Muscle layer of duodenum (tissue), 2 donors: ENCODE results near the gene CREG1.

Experiments
- H3K27ac ChIP-seq: one replicate; pipeline ENCODE4 v1.7.0; 2013; ENCODE audit warnings: mild to moderate bottlenecking, low read length
- H3K27me3 ChIP-seq: one replicate; pipeline ENCODE4 v1.7.0; 2013; ENCODE audit warnings: low read depth, mild to moderate bottlenecking, control low read depth, low read length
- H3K36me3 ChIP-seq, 2 donors: one replicate each; pipeline ENCODE4 v1.7.0; 2013; ENCODE audit warnings: low read length in 2 of 2, control low read depth in 1 of 2, mild to moderate bottlenecking in 1 of 2; ENCODE audit not compliant: insufficient read depth in 2 of 2, control insufficient read depth in 1 of 2
- H3K4me1 ChIP-seq, 2 donors: one replicate each; pipeline ENCODE4 v1.7.0; 2013; ENCODE audit warnings: low read length in 2 of 2, mild to moderate bottlenecking in 2 of 2, control low read depth in 1 of 2, moderate library complexity in 1 of 2; ENCODE audit not compliant: insufficient read depth in 2 of 2, control insufficient read depth in 1 of 2
- H3K4me3 ChIP-seq, 2 donors: one replicate each; pipeline ENCODE4 v1.7.0; 2013; ENCODE audit warnings: low read length in 2 of 2, low read depth in 1 of 2, mild to moderate bottlenecking in 1 of 2
- H3K9me3 ChIP-seq, 2 donors: one replicate each; pipeline ENCODE4 v1.7.0; 2013; ENCODE audit warnings: low read length in 2 of 2, control low read depth in 1 of 2, mild to moderate bottlenecking in 1 of 2; ENCODE audit not compliant: control insufficient read depth in 1 of 2
- donor health status: healthy.

CREG1 gene

DNA sequence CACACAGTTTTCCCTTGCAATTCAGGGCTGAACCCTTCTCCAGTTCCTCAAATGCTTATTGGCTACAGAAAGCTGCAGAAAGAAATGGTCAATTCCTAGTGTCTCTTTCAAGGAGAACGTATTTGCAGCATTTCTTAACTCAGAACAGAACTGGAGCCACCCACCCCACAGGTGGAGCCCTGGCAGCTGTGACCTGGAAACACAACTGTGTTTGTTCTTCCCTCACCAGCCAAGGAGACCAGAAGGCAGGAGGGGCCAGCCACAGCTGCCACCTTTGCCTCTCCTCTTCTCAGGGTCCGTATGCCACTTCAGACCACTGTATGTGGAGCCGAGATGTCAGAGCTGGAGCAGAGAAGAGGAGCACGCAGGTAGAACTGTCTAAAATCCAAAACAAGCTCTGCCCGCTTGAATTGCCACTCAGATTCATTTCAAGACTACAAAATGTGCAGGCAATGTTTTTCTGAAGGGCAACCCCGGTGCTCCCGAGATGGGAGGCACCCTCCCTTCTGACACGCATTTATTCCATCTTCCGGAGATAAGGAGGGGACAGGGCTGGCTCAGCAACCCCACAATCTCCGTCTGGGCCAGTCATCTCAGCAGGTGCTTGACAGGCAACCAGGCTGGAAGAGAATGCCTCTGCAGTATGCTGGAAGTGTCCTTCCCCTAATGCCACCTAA lies 51.9 kb downstream of the CREG1 start:
- no peak overlapping the region for H3K4me3 ChIP-seq
- no peaks in the 10 kb centered on the region for H3K27me3 ChIP-seq
- no peaks in the 10 kb centered on the region for H3K9me3 ChIP-seq
- H3K36me3 ChIP-seq = no peaks in the 10 kb centered on the region
- H3K4me1 ChIP-seq = no peaks in the 10 kb centered on the region
- H3K27ac ChIP-seq = no peak overlapping the region

DNA sequence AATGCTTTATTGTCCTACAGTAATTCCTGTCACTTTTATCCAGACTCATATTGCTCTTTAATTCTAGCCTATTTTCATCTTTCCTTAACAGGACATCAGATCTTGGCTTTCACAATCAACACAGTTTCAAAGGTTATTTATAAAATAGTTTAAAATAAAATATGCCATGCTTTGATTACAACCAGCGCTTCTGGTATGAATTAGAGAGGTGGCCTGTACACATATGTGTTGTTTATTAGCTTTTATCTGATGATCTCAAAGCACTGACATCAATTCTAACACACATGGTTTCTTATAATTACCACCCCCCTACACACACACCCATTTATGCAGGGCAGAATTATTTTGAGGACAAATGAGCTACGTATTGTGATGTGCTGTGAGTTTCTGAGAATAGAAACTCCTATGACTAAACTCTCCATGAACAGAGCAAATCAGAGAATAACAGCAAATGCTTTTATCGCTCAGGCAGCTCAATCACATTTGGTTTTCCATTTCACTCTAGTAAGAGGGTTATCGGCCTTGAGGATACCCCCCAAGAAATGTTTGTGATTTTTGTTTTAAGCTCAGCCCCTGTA lies 53.2 kb downstream of the CREG1 start:
- Histone ChIP-seq H3K4me3 (no peak overlapping the region), H3K9me3 (no peaks in the 10 kb centered on the region), H3K27ac (no peak overlapping the region), H3K36me3 (no peaks in the 10 kb centered on the region), H3K4me1 (no peaks in the 10 kb centered on the region), H3K27me3 (no peaks in the 10 kb centered on the region)

DNA sequence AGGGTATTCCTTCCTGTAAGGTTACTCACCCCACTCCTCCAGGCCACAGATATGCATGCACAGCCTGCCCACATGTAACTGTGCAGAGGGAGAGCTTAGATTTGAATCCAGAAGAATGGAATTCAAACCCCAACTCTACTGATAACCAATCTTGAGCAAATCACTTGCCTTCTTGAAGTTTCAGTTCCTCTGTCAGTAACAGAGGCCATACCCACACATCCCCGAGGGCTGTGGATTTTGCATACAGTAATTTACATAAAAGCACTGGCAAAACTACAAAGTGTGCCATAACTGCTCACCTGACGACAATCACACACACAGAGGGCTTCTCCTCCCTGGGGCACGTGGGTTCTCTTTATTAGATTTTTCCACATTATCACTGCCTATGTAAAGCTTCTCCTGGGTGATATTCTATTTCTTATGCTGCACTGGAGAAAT lies 53.9 kb downstream of the CREG1 start:
- H3K9me3 ChIP-seq = no peaks in the 10 kb centered on the region
- no peaks in the 10 kb centered on the region for H3K36me3 ChIP-seq
- H3K4me3 ChIP-seq = no peak overlapping the region
- no peaks in the 10 kb centered on the region for H3K27me3 ChIP-seq
- H3K27ac ChIP-seq = no peak overlapping the region
- H3K4me1 ChIP-seq = no peaks in the 10 kb centered on the region

DNA sequence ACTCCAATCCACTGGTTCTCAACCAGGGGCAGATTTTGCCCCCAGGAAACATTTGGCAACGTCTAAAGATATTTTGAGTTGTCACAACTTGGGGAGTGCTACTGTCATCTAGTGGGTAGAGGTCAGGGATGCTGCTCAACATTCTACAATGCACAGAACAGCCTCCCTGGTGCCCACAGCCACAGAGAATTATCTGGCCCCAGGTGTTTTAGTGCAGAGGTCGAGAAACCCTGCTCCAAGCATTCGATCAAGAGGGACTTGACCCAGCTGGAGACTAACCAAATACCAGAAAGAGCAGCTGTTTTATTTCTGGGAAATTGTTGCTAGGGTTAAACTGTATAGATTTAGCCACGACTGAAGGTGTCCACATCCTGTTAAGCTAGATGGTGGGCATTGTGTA lies 54.5 kb downstream of the CREG1 start:
- no peaks in the 10 kb centered on the region for H3K27me3 ChIP-seq

DNA sequence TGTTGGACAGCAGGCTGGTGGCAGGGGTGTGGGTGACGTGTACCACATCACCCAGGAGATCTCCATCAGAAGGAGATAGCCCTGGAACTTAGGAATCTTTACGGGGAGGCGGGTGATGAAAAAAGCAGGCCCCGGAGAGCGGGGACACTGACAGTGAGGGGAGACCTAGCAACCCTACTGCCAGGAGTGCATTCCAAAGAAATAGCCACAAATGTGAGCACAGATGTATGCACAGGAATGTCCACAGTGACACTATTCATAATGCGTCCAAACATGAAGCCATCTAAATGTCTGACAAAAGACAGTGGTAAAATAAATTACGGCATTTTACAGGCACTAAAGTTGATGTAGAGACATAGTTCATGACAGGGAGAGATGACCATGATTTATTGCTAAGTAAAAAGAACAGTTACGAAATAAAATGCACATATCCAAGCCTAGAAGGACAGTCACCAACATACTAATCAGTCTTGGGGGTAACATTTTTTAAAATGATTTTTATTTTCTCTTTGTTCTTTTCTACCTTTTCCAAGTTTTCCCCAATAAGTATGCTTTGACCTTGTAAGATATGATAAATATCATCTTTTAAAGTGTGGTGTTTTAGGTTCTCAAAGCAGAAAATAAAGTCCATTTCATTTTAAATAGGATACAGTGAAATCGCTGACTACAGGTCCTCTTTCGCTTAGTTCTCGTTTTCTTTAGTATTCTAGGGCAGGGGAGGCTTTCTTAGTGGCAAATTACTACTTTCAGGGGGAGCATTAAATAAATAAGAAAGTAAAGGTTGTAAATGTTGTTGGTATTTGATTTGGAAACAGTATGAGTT lies 56.6 kb downstream of the CREG1 start:
- no peak overlapping the region for H3K27ac ChIP-seq
- H3K9me3 ChIP-seq = no peaks in the 10 kb centered on the region
- H3K4me1 ChIP-seq = no peaks in the 10 kb centered on the region
- no peaks in the 10 kb centered on the region for H3K36me3 ChIP-seq
- H3K27me3 ChIP-seq = no peaks in the 10 kb centered on the region
- H3K4me3 ChIP-seq = no peak overlapping the region

More for the DNA sequence above, 54.5 kb downstream of the CREG1 start:
- Histone ChIP-seq H3K27ac (no peak overlapping the region), H3K4me3 (no peak overlapping the region), H3K9me3 (no peaks in the 10 kb centered on the region), H3K36me3 (no peaks in the 10 kb centered on the region), H3K4me1 (no peaks in the 10 kb centered on the region)

DNA sequence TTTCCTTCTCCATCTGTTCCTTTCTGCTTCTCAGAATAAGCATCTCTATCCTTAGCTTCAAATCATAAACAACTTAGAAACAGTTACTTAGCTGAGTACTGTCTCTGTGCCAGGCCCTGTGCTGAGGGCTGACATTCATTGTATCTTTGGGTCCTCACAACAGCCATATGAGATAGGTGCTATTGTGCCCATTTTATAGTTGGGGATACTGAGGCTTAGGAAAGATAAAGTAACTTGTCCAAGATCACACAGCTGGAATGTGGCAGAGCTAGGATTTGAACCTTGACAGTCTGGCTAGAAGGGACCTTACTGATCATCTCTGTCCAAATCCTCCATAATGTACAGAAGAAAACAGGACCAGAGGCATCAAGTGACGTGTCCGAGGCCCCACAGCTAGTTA lies 60.2 kb downstream of the CREG1 start:
- no peak overlapping the region for H3K27ac ChIP-seq
- H3K36me3 ChIP-seq = no peaks in the 10 kb centered on the region
- H3K27me3 ChIP-seq = no peaks in the 10 kb centered on the region
- no peak overlapping the region for H3K4me3 ChIP-seq
- H3K9me3 ChIP-seq = no peaks in the 10 kb centered on the region
- H3K4me1 ChIP-seq = no peaks in the 10 kb centered on the region

DNA sequence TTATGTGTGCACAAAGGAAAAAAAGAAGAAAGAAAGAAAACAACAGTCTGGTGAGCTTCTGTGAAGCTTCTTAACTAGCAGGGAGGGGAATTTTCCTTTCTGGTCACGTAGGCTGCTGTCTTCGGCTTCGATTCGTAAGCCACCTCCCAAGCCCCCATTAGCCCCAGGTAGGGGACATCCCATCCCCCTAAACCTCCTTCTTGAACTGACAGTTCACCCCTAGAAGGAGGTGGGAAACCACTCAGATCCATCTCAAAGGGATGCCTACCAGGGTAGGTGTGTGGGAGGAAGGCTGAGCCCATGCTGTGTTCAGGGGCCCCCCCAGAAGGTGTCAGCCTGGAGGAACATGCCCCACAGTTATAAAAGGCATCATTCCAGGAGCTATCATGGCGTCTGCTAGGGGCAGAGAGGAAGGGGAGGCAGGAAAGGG lies 61.1 kb downstream of the CREG1 start:
- no peaks in the 10 kb centered on the region for H3K27me3 ChIP-seq
- H3K4me3 ChIP-seq = no peak overlapping the region
- no peaks in the 10 kb centered on the region for H3K4me1 ChIP-seq
- no peaks in the 10 kb centered on the region for H3K36me3 ChIP-seq
- no peak overlapping the region for H3K27ac ChIP-seq
- no peaks in the 10 kb centered on the region for H3K9me3 ChIP-seq

DNA sequence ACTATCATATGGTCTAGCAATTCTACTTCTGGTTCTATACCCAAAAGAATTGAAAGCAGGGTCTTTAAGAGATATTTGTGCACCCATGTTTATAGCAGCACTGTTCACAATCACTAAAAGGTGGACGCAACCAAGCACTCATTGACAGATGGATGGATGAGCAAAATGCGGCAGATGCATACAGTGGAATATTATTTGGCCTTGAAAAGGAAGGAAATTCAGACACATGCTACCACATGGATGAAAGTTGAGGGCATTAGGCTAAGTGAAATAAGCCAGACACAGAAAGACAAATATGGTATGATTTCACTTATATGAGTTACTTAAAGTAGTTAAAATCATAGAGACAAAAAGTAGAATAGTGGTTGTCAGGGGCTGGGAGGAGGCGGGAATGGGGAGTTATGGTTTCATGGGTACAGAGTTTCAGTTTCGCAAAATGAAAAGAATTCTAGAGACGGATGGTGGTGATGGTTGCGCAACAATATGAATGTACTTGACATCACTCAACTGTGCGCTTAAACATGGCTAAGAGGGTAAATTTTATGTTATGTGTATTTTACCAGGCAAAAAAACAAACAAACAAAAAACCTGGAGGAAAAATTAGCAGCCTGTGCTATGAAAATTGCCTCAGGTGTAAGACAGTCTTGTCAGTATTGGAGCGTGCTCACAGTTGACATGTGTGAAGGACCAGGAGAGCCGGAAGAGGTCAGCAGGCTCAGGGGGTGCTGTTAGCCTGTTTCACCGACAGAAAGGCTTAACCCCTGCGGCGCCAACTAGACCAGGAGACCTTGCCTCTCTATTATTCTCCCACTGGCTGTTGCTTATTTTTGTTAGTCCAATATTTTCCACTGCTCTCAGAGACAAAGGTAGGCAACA lies 61.7 kb downstream of the CREG1 start:
- Histone ChIP-seq H3K9me3 (no peaks in the 10 kb centered on the region), H3K27me3 (no peaks in the 10 kb centered on the region), H3K36me3 (no peaks in the 10 kb centered on the region), H3K27ac (no peak overlapping the region), H3K4me3 (no peak overlapping the region), H3K4me1 (no peaks in the 10 kb centered on the region)
